ENCODE measurements around the gene SH3PXD2A.
A peak's percentile ranks its signal among the peaks of the same experiment; 100 is the strongest.
"Not testable (repeated sequence)": the region's sequence is repeated elsewhere in the genome, so short reads cannot be mapped to it uniquely, and the experiment has no call there.

The SH3PXD2A gene

DNA sequence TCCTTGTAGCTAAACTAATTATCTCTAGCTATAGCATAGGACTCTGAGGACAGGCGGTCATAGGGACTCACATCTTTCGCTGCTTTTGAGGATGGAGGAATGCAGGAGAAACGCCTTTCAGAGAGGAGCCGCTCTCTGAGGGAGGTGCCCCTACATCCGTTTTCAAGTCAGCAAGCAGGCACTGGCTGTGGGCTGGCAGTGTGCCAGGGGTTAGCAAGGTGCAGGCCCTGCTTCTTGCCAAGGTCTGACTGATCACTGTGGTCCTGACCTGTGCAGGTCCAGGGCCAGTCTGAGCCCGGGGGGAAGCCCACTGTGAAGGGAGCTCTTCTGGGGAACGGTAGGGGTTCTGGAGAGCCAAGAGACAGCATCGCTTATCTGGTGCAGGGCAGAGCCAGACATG is 89.4 kb downstream of the SH3PXD2A start:
- DNase-seq (ENCODE audit: low read depth) = peak; percentile 58

DNA sequence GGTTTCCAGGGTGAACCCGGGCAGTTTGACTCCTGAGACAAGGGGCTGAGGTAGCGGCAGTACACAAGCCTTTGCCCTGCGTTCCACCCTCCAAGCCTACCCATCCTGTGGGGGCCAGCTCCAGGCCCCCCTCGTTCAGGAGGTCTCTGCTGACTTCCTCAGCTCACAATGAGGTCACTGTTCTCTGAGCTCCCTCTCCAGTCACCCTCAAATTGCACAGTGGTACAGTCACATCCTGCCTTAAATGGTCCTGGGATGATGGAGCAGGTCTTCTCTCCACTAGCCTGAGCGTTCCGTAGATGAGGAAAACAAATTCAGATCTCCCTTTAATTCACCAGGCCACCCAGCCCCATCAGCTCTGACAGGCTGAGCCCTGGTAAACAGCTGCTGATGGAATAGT is 90.2 kb downstream of the SH3PXD2A start:
- DNase-seq (ENCODE audit: low read depth) = no peak

DNA sequence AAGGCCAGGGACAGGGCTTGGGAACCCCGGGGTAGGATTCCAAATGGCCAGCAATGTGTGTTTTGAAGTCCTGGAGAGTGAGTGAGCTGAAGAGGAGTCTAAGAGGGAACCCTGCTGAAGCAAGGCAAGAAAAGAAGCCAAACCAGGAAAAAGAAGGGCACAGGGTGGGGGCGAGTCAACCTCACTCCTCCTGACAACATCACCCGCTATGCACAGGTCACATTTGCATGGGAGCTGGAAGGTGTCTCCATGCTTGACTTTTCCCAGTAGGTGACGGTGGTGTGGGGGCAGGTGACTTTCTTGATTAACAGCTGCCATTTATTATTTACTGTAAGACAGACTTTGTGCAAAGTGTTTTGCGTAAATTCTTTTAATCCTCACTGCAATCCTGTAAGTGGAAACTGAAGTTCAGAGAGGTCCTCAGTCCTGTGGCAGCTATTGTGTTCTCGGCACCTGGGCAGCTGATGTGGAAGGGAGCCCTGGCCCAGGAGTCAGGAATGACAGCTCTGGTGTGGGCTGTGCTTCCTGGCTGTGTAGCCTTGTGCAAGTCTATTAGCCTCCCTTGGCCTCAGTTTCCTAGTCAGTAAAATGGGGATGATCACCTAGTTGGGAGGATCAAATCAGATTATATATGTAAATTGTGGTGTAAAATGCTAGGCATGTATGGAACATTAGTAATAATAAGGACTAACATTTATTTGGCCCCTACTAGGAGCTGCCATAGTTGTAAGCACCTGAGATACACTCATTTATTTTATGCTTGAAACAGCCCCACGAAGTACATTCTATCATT is 90.9 kb downstream of the SH3PXD2A start:
- DNase-seq (ENCODE audit: low read depth) = no peak

DNA sequence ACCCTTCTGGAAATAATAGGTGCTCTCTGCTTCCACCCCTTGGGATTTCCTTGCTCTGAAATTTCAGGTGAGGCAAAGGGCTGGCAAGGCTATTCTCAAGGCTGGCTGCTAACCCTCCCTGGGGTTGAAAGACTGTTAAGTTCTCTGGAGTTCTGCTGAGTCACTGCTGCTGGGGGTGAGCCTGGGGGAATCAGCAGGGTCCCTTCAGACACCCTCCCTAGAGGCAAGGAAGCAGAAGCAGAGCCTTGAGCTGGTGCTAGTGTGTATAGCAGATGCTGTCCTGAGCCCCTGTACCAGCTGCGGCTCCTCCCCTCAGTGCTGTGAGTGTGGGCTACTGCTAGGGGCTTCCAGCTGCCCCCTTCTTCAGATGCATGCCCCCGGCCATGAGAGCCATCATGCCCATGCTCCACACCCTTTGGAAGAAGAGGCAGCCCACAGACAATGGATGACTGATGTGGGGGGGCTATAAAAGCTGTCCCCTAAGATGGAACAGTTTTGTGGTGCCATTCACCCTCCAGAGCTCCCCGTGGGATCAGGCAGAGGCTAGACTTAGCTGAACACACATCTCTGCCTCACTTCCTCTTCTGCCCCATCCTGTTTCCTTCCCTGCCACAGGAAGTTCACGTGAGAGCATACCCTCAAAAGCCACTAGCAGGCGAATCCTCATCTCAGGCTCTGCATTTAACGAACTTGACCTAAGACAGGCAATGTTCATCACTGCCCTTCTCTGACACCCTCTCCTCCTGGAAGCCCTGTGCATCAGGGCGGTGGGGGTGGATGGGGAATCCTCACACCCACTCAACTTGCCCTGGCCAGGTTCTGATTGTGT is 91.8 kb downstream of the SH3PXD2A start:
- DNase-seq (ENCODE audit: low read depth) = no peak

DNA sequence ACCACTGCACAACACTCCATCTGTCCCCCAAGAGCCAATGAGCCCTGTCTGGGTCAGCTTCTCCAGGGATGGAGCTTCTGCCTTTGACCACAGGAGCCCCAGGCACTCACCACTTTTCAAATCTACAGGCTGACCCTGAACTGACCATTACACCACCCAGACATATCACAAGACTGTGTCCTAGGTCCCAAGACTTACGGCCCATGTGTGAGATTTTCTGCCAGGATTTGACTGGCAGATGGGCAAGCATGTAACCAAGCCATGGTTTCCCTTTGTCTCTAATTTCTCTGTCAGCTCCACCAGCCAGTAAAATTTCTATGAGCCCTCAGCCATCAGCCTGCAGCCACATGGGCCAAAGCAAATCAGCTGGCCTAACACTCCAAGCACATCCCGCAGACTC is 92.5 kb downstream of the SH3PXD2A start:
- DNase-seq (ENCODE audit: low read depth) = no peak

DNA sequence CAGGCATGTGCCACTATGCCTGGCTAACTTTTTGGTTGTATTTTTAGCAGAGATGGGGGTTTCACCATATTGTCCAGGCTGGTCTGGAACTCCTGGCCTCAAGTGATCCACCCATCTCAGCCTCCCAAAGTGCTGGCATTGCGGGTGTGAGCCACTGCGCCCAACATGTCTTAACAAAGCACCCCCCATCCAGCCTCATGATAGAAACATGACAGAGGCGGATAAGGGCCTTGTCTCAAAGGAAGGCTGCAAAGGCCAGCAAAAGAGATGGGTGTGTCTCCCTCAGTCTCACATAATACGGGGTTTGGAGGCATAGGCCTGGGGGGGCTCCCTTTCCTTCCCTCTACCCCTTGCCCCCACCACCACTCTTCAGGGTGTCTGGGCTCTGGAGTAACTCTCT is 93.2 kb downstream of the SH3PXD2A start:
- DNase-seq (ENCODE audit: low read depth) = no peak

DNA sequence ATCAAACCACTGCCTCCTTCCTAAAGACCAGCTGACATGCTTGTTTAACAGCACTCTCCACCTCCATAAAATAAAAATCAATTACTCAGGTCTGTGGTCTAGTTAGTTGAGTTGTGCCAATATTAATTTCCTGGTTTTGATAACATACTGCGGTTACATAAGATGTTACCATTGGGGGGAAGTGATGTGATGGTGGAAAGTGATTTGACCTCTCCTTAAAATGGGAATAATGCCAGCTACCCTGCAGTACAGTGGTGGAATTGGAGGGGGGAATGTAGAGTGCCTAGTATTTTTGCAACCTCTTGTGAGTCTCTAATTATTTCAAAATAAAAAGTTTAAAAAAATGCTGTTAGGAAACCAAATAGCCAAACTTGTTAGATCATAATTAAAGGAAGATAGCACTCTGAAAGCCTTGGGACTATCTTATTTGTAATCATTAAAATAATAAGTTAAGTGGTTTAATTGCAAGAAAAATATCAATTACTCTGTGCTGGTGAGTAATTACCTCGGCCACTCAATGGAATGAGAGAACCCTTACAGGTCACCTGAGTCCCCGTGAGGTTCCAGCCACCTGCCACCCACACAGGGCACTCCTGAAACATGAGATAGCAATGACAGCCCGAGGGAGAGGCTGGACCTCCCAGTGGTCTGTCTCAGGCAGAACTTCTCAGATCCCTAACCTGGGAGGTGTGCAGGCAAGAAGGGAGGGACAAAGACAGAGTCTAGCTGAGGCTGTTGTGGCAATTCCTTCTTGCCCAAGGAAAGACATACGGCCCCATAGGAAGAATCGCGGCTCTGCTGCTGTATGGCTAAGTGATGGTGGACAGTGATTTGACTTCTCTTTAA is 94.1 kb downstream of the SH3PXD2A start:
- no peak for DNase-seq (ENCODE audit: low read depth)

DNA sequence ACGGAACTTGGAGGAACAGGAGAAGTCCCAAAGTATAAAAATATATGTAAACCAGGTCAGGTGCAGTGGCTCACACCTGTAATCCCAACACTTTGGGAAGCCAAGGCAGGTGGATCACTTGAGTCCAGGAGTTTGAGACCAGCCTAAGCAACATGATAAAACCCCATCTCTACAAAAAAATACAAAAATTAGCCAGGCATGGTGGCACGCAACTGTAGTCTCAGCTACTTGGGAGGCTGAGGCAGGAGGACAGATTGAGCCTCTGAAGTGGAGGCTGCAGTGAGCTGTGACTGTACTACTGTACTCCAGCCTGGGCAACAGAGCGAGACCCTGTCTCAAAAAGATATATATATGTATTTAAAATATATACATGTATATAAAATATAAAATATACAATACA is 95.1 kb downstream of the SH3PXD2A start:
- not testable (repeated sequence) for DNase-seq (ENCODE audit: low read depth)

DNA sequence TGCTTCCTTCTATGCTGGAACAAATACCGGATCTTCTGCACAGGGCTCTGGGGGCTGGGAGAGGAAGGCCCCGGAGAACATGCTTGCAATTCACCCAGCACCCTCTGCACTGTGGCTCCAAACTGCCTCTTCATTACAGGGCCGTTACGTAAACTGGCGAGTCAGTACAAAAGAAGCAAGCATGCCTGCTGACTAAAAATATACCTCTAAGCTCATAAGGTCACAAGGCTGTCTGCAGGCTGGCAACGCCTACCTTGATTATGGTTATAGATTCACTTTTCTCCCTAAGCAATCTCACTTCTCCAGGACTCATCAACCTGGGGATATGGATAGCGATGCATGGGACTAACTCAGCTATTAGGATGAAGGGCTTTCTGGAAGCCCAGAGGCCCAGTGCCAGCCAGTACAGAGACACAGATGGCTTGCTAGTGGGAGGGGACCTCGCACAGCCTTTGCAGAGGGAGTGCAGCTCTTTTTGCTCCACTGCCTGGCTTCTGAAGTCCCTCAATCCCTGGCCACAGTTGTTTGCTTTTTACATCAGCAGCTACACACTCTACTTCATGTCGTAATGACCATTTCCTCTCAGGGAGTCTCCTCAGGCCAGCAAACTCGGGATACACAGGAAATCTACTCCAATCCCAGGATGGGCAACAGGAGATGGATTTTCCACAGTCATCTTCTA is 96.1 kb downstream of the SH3PXD2A start:
- DNase-seq (ENCODE audit: low read depth) = no peak

DNA sequence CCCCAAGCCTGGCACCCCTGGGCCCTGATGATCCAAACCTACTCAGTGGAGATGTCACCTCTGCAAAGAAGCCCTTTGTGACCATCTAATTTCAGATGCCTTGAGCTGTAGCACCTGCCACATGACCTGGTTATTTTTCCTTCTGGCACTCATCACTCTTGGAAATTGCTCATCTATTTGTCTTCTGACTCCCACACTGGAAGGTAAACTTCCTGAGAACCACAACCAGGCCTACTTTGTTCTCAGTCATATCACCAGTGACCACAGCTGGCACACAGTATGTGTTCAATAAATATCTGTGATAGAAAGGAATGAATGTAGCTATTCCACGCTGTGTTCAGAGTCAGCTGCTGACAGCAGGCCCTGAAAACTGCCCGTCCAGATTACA is 97.1 kb downstream of the SH3PXD2A start:
- no peak for DNase-seq (ENCODE audit: low read depth)

DNA sequence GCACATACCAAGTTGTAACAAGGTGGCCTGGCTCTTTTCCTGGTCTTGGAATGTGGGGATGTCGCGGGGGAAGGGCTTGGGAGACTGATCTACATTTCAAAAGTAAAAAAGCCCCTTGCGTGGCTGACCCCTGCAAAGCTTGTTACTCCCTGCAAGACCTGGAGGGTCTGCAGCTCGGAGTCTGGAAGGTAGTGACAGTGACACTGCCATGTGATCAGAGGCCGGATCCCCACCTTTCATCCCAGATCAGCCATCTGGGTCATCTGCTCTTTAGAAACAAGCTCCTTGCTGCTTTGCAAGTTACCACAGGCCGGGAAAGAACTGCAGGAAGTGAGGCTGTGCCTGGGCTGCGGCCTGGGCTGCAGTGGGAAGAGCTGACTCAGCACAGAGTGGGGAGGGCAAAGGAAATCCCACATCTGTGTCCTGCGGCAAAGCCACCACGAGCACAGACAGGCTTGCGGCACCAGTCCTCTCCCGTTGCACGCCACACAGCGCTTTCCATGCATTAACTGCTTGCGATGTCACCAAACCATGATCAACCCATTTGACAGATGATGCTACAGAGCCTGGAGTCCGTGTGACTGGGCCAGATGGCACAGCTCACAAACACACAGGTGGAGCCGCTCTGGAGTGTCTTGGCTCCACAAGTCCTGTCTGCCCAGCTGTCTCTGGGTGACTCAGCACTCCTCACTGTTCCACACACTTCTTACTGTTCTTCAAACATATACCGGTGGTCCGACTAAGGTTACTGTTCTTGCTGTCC is 97.7 kb downstream of the SH3PXD2A start:
- no peak for DNase-seq (ENCODE audit: low read depth)

DNA sequence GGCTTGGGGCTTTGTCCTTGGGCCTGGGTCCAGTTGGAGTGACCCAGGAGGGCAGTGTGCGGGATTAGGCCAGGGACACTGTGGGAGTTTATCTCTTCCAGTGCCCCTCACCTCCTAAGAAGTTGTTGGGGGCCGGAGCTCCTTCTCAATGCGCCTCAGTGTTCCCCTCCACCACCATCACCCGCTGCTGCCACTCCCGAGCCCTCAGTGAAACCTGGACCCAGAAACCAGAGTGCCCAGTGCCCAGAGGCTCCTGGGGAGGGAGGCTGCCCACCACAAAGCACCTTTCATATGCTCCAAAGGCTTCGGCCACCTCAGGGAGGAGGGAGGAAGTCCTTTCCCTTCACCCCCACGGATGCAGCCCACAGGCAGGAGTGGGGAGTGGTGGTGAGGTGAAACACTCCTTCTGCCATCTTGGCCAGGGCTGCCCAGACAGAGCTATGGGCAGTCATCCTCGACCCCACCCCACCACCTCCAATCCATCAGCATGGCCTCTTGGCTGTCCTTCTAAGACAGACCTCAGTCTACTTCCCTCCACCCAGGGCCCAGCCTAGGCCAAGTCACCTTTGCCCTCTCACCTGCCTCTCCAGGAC is 99.0 kb downstream of the SH3PXD2A start:
- DNase-seq (ENCODE audit: low read depth) = no peak

DNA sequence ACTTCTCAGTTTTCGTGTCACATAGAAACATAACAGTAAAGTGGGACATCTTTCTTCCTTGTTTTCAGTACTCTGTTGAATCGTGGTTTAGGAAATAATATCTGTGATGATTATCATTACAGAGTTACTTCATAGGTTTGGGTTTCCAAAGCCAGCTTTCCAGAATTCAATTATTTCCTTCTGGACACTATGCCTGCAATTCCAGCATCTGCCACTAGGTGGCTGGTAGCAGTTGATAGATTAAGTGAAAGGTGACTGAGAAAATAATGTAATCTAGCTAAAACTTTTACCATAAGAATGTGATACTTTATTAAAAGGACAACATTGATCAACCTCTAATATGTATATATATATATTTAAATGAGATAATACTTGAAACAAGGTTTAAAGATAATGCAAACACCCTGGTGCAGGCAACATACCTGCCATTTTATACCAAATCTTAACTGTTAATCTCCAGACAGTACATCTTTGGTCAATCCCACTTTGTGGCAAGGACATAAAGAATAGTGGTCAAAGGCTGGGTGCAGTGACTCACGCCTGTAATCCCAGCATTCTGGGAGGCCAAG is 102.6 kb downstream of the SH3PXD2A start:
- no peak for DNase-seq (ENCODE audit: low read depth)

DNA sequence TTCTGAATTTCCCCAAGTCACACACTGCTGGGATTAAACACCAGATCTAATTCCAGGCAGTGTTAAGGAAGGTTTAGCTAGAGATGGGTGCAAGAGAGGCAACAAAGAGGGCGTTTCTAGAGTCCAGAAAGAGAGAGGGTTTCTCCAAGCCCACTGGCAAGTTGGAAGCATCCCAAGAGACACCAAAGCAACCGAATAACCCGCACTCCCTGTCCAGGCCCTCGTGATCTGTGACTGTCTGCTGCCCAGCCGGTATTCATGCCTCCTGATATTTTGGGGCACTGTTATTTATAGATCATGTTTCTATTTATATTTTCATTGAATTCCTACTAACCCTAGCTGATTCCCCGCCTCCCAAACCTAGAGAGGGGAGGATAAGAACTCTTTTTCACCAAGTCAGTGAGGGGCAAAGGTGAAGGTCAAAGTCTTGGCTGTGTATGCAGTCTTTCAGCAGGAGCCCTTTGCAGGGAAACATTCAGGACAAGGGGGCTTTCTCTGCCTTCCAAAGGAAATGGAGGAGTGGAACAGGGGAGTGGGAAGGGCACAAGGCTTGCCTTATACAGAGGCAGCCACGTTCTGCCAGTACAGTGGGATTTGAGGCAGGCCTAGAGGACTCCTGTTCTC is 103.6 kb downstream of the SH3PXD2A start:
- no peak for DNase-seq (ENCODE audit: low read depth)

DNA sequence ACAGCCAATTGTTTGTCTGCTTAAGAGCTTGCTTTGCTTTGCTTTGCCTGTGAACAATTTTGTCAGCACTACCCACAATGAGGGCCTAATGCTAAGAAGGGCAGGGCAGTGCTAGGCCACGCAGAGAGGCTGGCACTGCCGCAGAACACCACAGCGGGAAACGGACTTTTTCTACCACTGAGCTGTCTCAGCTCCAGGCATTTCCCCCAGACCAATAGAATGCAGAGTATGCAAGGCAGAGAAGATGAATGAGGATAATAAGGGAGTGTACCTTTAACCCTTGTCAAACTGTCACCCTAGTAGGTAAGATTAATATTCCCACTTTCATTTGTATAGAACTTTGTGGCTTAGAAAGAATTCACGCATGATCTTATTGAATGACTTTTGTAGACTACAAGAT is 104.5 kb downstream of the SH3PXD2A start:
- DNase-seq (ENCODE audit: low read depth) = no peak

DNA sequence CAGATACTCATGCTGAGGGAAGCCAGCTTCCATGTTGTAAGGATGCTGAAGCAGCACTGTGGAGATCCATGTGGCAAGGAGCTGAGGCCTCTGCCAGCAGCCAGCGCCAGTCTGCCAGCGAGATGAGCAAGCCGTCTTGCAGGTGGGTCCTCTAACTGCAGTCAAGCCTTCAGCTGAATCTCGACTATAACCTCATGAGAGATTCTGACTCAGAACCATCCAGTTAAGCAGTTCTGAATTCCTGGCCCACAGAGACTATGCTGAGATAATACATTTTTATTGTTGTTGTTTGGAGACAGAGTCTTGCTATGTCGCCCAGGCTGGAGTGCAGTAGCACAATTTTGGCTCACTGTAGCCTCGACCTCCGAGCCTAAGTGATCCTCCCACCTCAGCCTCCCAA is 105.6 kb downstream of the SH3PXD2A start:
- no peak for DNase-seq (ENCODE audit: low read depth)

DNA sequence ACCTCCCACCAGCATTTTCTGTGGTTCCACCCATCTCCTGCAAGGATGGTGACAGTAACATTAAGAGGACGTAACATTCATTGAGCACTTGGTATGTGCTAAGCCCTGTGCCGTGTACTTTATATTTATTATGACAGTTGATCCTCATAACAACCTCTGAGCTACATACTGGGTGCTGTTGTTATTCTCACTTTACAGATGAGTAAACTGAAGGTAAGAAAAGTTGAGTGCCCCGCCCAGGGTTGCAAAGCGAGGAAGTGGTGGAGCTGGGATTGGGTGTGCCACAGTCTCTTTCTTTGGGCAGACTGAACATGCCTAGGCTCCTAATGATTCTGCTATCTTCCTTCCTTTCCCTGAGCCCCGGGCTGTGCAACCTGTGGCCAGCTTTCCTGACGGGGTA is 107.4 kb downstream of the SH3PXD2A start:
- DNase-seq (ENCODE audit: low read depth) = no peak

DNA sequence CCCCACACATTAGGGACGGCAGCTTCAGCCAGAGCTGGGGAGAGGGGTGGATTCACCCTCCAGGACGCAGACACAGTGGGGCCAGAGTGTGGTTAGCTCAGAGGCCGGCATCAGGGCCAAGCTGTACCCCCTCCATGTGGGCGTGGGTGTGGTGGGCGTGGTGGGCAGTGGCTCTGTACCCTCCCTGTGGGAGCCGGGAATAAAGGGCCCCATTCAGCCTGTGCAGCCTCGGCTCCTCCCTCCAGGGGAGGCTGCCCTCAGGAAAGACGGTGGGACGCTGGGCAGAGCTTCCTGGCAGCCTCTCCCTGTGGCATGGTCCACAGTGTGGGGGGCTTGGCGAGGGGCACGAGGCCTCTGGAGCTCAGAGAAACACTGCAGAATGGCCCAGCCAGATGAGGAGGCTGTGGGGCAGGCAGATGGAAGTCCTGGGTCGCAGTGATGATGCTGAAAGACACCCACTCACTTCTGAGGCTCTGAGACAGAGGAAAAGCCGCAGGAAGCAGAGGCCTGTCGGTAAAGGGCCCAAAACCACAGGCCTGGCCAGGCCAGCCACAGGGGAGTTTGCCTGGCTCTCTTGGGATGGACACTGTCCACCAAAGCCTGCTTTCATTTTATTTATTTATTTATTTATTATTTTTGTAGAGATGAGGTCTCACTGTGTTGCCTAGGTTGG is 108.0 kb downstream of the SH3PXD2A start:
- DNase-seq (ENCODE audit: low read depth) = no peak

DNA sequence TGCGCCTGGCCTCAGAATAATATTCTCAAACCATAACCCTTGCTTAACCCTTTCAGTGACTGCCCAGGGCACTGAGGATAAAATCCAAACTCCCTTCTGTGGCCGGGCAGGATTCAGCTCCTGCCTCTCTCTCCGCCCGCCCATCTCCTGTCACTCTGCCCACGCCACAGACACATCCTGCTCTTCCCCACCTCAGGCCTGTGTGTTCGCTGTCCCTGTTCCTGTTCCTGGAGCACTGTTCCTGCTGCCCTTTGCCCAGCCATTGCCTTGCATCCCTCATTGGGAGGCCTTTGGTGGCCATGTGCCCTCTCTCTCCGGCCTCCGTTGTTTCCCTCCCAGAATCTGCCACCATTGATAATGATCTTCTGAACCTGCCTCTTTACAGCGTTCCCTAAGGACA is 108.8 kb downstream of the SH3PXD2A start:
- no peak for DNase-seq (ENCODE audit: low read depth)

All from stimulated activated CD8-positive, alpha-beta memory T cell treated with anti-CD3 and anti-CD28 coated beads, Interleukin-4, amount 100 ng/mL, for 24 hours (primary cell).